GM19452 (cell line): ENCODE data around the gene RPS14.
A peak's percentile ranks its signal among the peaks of the same experiment; 100 is the strongest.
"Not testable (repeated sequence)": the region's sequence is repeated elsewhere in the genome, so short reads cannot be mapped to it uniquely, and the experiment has no call there.

Experiments used
- ATAC-seq: cut with Tn5 transposase; IDR thresholded peaks from one replicate; pipeline ENCODE4 v1.9.1; 2021; ENCODE audit not compliant: unreplicated experiment

The RPS14 gene

DNA sequence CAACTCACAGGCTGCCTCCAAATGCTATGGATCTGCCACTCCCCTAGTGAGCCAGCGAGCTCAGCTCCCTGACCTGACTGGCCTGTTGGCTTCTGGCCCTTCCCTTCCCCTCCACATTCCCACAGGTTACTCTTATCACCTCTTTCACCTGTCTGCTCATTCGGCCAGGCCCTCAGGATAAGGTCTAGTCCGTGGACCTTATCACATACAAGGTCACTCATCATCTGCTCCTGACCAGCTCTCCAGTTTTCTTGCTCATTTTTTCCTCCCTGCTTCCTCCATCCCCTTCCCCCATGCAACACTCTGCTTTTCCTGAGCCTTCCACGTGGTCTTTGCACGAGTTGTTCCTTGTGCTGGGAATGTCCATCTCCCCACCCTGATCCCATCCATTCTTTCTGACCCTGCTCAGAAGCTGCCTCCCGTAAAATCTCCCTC, 32.5 kb upstream of the RPS14 start:
- no peak for ATAC-seq

GRCh38 chr5:150481708-150481965, 32.1 kb upstream of the RPS14 start:
- ATAC-seq: no peak

DNA sequence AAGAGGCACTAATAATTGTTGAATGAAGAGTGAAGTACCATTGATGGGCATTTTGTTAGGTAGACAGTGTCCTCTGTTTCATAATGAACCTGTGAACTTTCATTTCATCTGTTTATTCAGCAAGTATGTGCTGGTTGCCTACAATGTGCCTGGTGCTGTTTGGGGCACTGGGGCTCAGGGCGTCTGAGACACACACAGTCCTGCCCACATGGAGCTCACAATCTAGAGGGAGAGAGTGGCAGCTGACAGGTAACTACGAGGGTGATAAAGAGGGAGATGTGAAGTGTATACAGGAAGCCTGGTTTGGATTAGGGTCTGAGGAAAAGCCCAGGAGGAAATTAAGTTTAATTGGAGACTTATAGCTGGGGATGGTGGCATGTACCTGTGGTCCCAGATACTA, 29.9 kb upstream of the RPS14 start:
- no peak for ATAC-seq

DNA sequence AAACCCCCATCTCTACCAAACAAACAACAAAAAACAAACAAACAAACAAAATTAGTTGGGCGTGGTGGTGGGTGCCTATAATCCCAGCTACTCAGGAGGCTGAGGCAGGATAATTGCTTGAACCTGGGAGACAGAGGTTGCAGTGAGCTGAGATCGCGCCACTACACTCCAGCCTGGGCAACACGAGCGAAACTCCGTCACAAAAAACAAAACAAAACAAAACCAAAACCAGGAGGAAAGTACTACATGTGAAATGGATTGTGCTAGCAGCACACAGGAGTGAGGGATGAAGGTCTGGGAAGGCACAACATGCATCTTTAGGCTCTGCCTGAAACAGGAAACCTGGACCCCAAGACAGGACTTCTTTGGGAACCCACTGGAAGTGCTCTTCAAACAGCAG, 27.0 kb upstream of the RPS14 start:
- ATAC-seq: not testable (repeated sequence)

DNA sequence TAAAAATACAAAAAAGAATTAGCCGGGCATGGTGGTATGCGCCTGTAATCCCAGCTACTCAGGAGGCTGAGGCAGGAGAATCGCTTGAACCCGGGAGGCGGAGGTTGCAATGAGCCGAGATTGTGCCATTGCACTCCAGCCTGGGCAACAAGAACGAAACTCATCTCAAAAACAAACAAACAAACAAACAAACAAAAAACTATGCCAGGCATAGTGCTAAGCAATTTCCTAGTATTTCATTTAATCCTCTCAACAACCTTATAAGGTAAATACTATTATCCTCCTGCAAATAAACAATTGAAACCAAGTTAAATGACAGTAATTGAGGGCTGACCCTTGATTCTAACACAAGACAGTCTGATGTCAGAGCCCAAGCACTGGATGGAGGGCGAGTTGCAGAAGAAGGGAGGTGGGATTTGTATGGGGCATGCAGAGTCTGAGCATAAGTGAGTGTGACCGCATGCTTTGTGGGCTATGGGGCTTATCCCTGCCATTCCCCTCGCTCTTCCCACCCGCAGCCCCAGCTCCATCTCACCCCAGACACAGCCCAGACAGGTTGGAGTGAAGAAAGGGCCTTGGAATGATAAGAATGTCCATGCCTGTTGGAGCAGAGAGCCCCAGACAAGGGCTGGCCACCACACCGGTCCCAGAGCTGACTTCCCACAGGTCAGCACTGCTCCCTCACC, 24.3 kb upstream of the RPS14 start:
- no peak for ATAC-seq

- ATAC-seq: no peak
Observed at GRCh38 chr5:150469718-150470469, 20.4 kb upstream of the RPS14 start.

DNA sequence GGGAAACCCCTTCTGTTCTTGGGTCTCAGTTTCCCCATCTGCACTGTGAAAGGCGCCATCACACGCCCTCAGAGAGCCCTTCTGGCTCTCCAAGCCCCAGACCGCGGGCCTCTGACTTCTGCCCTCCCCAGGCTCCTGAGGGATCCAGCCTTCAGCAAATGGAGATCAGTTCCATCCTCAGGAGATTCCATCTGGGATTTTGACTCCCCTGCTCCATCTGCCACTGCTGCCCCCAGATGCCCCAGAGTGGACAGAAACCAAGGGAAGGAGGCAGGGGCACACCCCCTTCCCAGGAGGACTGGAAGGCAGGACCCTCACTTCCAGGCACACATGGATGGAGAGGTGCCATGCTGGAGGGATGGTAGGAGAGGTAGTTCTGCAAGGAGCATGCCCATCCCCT, 18.7 kb upstream of the RPS14 start:
- ATAC-seq: no peak

- ATAC-seq: no peak
Observed at GRCh38 chr5:150465927-150466326, 16.4 kb upstream of the RPS14 start.

DNA sequence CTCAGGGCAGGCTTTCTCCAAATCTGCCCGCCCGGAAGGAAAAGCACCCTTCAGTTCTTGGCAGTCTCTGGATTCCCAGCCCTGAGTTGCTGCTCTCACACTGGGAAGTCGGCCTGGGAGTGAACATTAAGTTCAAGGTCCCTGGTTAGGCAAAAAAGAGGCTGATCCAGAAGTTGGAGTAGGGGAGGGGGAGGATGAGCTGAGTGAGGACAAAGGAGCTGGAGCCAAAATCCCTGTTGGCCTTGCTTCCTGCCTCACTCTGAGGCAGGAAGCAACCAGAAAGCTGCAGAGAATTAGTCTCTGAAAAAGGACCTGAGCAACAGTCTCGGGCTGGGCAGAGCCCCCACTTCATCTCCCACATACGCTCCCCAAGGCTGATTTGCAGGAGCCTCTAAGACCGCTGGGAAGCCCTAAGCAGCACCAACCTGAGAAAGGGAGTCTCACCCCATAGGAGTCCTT, 15.0 kb upstream of the RPS14 start:
- ATAC-seq: no peak

GRCh38 chr5:150461231-150461630, 11.7 kb upstream of the RPS14 start:
- peak; percentile 89 for ATAC-seq

- ATAC-seq: no peak
Observed at GRCh38 chr5:150460781-150461180, 11.2 kb upstream of the RPS14 start.

DNA sequence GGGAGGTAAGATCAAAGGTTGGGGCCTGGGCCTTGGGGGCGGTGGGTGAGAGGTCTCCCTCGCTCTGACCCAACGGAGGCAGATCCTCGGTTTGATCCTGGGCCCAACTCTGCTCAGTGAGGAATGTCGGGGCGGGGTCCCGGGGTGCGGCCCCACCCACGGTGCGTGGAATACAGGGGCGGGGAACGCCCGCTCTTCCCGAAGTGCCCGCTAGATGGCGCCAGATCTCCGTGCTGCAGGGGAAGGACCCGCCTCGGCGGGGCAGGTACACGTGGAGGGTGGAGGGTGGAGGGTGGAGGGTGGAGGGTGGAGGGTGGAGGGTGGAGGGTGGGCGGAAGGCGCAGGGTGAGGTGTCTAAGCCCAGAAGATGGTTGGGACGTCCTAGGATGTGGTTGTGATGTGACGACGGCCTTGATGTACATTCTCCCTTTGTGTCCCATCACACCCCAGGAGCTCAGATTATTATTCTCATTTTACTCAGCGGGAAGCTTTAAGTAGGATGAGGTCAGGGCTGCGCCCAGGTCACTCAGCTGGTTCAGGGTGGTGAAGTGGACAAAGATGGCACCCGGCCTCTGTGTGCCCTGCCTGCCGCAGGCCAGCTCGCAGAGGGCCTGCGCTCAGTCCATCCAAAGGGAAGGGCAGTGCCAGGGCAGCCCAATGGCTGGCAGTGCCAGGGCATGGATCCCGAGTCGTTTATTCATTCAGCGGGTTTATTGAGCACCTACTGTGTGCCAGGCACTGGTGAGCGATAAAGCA, 9.4 kb upstream of the RPS14 start:
- peak; percentile 65 for ATAC-seq

GRCh38 chr5:150457562-150458240, 8.2 kb upstream of the RPS14 start:
- ATAC-seq: no peak

DNA sequence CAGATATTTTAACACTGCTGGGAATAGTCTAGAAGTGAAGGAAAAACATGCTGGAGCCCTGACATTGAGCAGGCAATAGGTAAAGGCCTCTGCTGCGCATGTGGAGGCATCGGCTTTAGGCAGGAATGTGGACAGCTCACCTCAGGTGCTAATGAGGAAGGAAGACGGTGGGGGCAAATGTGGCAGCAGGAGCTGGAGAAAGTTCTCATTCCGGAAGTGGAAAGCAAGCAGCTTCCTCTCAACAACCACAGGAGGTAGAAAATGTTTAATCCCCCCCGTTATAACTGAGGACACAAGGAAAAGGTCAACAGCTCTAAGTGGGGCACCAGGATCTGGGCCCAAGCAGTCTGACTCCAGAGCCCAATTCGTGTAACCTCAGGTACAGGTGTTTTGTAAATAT, 7.6 kb upstream of the RPS14 start:
- ATAC-seq: no peak

GRCh38 chr5:150454492-150455229, 5.1 kb upstream of the RPS14 start:
- no peak for ATAC-seq

GRCh38 chr5:150454027-150454426, 4.5 kb upstream of the RPS14 start:
- ATAC-seq: not testable (repeated sequence)

DNA sequence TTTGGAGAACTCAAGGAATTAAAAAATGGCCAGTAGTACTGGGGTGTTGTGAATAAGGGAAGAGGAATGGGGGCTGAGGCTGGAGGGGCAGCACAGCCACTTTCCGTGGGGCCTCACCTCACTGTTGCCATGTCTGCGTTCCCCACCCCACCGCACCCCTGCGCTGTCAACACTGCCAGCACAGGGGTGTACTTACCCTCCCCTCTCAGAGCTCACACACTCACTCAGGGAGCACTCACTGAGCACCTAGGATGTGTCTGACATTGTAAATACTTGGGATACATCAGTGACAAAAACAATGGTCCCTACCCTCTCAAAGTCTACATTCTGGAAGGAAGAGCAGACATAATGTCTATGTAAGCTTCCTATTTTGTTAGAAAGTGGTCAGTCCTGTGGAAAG, 3.4 kb upstream of the RPS14 start:
- ATAC-seq: no peak

DNA sequence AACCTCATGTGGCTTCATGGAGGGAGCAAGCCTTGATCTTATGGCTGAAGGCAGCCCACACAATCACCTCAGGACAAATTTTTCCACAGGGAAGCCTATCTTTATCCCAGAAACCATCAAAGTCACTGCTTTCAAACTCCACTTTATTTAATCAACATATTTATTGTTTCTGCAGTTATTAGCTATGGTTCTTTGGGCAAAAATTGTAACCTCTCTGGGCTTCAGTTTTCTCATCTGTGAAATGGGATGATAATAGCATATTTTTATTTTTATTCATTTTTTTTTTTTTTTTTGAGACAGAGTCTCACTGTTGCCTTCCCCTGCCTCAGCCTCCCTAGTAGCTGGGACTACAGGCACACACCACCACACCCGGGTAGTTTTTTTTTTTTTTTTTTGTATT, 2.1 kb upstream of the RPS14 start:
- ATAC-seq: no peak

GRCh38 chr5:150448952-150449516, 505 bp downstream of the RPS14 start:
- peak; percentile 33 for ATAC-seq

DNA sequence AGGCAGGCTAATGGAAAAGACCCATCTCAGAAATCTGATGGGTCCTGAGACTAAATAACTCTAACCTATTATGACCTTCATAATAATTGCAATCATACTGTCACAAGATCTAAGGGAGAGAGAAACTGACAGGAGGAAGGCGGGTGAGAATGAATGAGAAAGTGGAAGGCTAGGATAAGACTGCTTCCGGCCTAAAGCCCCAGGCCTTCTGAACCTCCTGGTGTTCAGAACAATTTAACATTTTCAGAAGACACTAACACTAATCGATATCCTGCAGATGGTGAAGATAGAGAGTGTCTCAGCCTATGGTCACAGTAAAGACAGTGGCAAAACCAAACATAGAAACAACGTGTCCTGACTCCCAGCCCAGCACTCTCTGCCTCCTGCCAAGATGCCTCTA, 1.2 kb downstream of the RPS14 start:
- no peak for ATAC-seq

DNA sequence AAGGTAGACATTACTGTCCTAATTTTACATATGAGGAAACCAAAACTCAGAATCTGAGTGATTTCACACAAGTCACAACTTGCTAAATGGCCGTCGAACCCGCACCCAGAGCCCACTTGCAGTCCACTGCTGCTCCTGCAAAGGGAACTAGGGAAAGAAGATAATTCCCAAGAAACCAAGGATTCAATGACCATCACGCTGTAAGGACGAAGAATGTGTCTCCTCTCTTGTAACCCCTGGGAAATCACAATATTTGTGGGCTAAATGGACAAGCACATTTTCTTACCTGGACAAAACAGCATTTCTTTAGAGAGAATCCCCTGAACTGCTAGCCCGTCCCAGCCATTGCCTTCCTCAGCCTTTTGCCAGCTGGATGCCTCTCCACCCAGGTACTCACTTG, 2.4 kb downstream of the RPS14 start:
- no peak for ATAC-seq
